Subcutaneous abdominal adipose tissue (tissue), 5 donors: ENCODE results near the gene LUZP1.

ENCODE experiments used
- H3K27ac ChIP-seq: one replicate; pipeline ENCODE4 v1.7.0; 2013; ENCODE audit warnings: low read depth, mild to moderate bottlenecking, inconsistent platforms, low read length, moderate library complexity
- H3K27me3 ChIP-seq, 5 donors: one replicate each; pipeline ENCODE4 v1.7.0; 2013; ENCODE audit warnings: low read length in 5 of 5, inconsistent platforms in 1 of 5; ENCODE audit not compliant: control insufficient read depth in 5 of 5, insufficient read depth in 4 of 5
- H3K36me3 ChIP-seq, 5 donors: one replicate each; pipeline ENCODE4 v1.7.0; 2013; ENCODE audit warnings: low read length in 5 of 5; ENCODE audit not compliant: control insufficient read depth in 5 of 5, insufficient read depth in 5 of 5
- H3K4me1 ChIP-seq, 5 donors: one replicate each; pipeline ENCODE4 v1.7.0; 2013; ENCODE audit warnings: low read length in 5 of 5, mild to moderate bottlenecking in 3 of 5, moderate library complexity in 1 of 5; ENCODE audit not compliant: control insufficient read depth in 5 of 5, insufficient read depth in 5 of 5
- H3K4me3 ChIP-seq, 5 donors: one replicate each; pipeline ENCODE4 v1.7.0; 2013; ENCODE audit warnings: low read length in 5 of 5, low read depth in 1 of 5
- H3K9ac ChIP-seq, 5 donors: one replicate each; pipeline ENCODE4 v1.7.0; 2013; ENCODE audit warnings: low read length in 5 of 5, mild to moderate bottlenecking in 4 of 5, moderate library complexity in 3 of 5
- H3K9me3 ChIP-seq, 5 donors: one replicate each; pipeline ENCODE4 v1.7.0; 2013; ENCODE audit warnings: low read length in 5 of 5; ENCODE audit not compliant: control insufficient read depth in 5 of 5
- donor health status: healthy.
- donor health status: healthy.
- donor health status: healthy.
- donor health status: healthy.
- donor health status: healthy.

The LUZP1 gene

DNA sequence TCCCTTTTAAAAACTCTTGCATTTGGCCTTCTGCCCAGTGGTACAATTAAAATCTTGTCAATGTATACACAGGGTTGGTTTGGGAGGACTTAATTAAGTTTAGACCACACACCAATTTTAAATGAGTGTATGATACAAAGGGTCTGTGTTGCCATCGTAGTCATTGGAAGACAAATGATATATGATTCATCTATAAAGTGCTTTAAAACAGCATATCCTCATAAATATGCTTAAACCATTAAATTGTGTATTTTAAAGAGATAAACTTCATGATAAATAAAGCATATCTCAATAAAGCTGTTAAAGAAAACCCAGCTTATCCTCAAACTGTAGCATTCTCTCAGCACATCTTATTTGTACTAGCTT, 69.5 kb downstream of the LUZP1 start:
- Histone ChIP-seq H3K9ac (peak overlapping the region in 1 of 5 donors; percentile 72), H3K4me1 (peaks cover 10 to 52% (median 49%) of the 10 kb centered on the region in 5 donors)

DNA sequence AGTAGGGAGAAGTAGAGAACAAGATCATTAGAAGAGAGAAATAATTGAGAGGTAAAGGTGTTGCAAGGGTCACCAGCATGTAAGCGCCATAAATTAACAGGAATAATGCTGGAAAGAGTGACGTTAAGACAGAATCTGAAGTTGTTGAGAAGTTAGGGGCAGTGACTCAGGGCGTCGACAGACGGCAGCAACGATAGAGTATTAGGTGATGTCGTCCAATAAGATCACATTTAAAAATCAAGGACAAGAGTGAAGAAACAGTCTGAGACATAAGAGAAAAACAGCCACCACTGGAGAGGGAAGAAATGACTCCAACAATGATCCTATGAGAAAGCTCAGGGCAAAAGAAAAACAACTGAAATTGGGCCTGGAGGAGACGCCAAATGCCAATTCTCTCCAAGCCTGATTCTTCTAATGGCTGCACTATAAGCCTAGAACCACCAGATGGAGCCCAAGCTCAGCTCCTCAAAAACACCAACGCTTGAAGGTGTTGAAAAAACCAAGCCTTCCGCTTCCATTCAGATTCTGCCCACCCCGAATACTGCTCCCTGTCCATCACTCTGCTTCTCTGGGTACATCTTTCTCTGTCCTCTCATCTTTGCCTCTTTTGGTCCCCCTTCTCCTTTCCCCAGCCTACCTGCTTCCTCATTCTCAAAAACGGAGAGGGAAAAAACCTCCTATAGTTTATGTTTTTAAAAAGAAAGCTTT, 70.0 kb downstream of the LUZP1 start:
- H3K27me3 ChIP-seq = no peaks in the 10 kb centered on the region
- H3K4me1 ChIP-seq = peaks cover 10 to 52% (median 49%) of the 10 kb centered on the region in 5 donors
- H3K9me3 ChIP-seq = no peaks in the 10 kb centered on the region
- H3K36me3 ChIP-seq = peaks cover under 1 to 9% (median 7%) of the 10 kb centered on the region in 5 donors
- H3K9ac ChIP-seq = peak overlapping the region in 3 of 5 donors; percentile 5 to 34 (median 32)
- peak overlapping the region; percentile 95 for H3K27ac ChIP-seq
- H3K4me3 ChIP-seq = no peak overlapping the region

More for the DNA sequence above, 69.5 kb downstream of the LUZP1 start:
- no peaks in the 10 kb centered on the region for H3K9me3 ChIP-seq
- no peak overlapping the region for H3K4me3 ChIP-seq
- peaks cover 0 to 3% (median 2%) of the 10 kb centered on the region in 5 donors for H3K36me3 ChIP-seq
- H3K27ac ChIP-seq = peak overlapping the region; percentile 95
- H3K27me3 ChIP-seq = no peaks in the 10 kb centered on the region

DNA sequence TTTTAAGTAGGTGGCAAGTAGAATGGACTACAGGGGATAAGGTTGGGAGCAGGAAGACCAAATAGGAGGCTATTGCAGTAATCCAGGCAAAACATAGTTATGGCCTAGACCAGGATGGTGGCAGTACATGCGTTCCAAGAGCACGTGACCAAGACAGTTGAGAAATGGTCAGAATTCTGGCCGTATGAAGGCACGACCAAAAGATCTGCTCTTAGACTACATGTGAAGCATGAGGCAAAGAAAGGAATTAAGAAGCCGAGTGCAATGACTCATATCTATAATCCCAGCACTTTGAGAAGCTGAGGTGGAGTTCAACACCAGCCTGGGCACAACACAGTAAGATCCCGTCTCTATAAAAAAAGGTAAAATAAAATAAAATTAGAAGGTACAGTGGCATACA, 71.3 kb downstream of the LUZP1 start:
- H3K27ac ChIP-seq = no peak overlapping the region
- peaks cover 10 to 48% (median 38%) of the 10 kb centered on the region in 5 donors for H3K4me1 ChIP-seq
- peaks cover 8 to 22% (median 19%) of the 10 kb centered on the region in 5 donors for H3K36me3 ChIP-seq
- H3K27me3 ChIP-seq = no peaks in the 10 kb centered on the region
- H3K4me3 ChIP-seq = no peak overlapping the region
- no peak overlapping the region for H3K9ac ChIP-seq
- H3K9me3 ChIP-seq = no peaks in the 10 kb centered on the region

DNA sequence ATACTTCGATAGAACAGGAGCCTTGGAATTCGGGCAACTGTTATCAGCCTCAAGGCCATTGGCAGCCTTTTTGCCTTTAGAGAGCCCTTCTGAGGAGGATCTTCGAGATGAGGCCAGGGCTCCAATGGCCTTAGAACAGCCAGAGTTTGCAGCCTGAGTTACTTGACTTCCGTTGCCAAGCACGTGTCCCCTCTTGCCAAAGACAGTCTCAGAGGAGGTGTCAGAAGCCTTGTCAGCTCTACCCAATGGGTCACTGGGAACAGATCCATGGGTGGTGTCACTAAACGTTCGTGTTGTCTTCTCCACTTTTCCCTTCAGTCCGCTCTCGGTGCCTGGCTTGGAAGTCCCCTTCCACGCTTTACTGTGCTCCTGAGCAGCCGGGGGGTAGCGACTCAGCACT, 76.2 kb downstream of the LUZP1 start:
- H3K36me3 ChIP-seq = peaks cover 9 to 62% (median 60%) of the 10 kb centered on the region in 5 donors
- peaks cover 0 to 10% (median 3%) of the 10 kb centered on the region in 5 donors for H3K4me1 ChIP-seq
- H3K9me3 ChIP-seq = no peaks in the 10 kb centered on the region
- no peaks in the 10 kb centered on the region for H3K27me3 ChIP-seq
- no peak overlapping the region for H3K4me3 ChIP-seq
- no peak overlapping the region for H3K27ac ChIP-seq
- H3K9ac ChIP-seq = no peak overlapping the region

DNA sequence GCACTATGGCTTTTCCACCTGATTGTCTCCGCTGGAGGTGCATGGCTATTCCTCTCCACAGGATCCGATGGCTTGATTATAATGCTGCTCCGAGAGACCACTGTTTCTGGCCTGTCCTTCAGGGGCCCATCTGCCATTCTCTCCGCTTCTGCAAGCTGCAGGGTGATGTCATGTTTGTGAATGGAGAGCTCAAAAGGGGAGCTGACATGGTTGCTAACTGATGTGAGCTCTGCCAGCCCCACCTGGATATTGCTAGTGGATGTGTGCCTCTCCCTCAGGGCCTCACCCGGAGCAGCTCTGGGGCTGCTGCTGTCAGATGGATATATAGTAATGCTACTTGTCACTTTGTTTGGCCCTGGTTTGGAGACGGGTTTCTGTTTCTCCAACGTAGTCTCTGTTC, 77.1 kb downstream of the LUZP1 start:
- H3K9ac ChIP-seq = no peak overlapping the region
- H3K9me3 ChIP-seq = no peaks in the 10 kb centered on the region
- H3K36me3 ChIP-seq = peaks cover 13 to 71% (median 69%) of the 10 kb centered on the region in 5 donors
- H3K27ac ChIP-seq = no peak overlapping the region
- H3K4me3 ChIP-seq = no peak overlapping the region
- peaks cover 0 to 10% (median 3%) of the 10 kb centered on the region in 5 donors for H3K4me1 ChIP-seq
- no peaks in the 10 kb centered on the region for H3K27me3 ChIP-seq

DNA sequence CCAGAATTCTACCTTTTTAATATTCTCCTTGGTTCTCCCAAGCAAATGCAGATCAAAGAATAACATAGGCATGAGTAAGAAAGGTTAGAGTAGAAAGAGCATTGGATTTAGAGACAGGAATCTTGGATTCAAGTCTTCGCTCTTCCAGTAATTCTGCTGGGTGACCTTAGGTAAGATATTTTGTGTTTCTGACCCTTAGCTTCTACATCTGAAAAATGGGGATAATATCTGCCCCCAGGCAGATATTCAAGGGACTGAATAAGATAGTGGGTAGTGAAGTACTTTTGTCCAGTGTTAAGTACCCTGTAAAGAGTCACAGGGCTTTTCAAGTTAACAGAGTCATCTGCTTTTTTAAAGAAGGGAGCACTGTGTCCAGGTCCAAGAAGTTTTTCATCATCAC, 78.6 kb downstream of the LUZP1 start:
- peaks cover 13 to 84% (median 80%) of the 10 kb centered on the region in 5 donors for H3K36me3 ChIP-seq
- H3K27me3 ChIP-seq = no peaks in the 10 kb centered on the region
- no peak overlapping the region for H3K4me3 ChIP-seq
- no peaks in the 10 kb centered on the region for H3K9me3 ChIP-seq
- no peak overlapping the region for H3K27ac ChIP-seq
- peaks cover 0 to 10% (median 3%) of the 10 kb centered on the region in 5 donors for H3K4me1 ChIP-seq
- no peak overlapping the region for H3K9ac ChIP-seq

DNA sequence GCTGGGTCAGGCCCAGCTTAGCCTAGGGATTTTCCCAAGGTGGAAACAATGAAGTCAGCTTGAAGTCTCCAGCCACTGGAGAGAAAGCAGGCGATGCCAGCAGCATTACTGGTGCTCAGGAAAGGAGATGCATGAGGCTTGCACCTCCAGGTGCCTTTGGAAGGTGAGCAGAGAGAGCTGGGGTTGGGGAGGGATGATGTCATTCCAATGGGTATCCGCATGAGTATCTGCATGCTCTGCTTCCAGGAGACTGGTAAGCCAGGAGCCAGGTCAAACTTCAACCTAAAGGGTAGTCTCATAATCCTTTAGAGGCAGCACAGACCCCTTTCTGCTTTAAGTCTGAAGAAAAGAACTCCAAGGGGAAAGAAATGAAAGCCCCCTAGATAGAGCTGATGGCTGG, 80.6 kb downstream of the LUZP1 start:
- no peak overlapping the region for H3K9ac ChIP-seq
- no peaks in the 10 kb centered on the region for H3K27me3 ChIP-seq
- H3K27ac ChIP-seq = no peak overlapping the region
- H3K4me3 ChIP-seq = no peak overlapping the region
- peaks cover 5 to 13% (median 9%) of the 10 kb centered on the region in 5 donors for H3K4me1 ChIP-seq
- H3K36me3 ChIP-seq = peaks cover 6 to 88% (median 82%) of the 10 kb centered on the region in 5 donors
- H3K9me3 ChIP-seq = no peaks in the 10 kb centered on the region

DNA sequence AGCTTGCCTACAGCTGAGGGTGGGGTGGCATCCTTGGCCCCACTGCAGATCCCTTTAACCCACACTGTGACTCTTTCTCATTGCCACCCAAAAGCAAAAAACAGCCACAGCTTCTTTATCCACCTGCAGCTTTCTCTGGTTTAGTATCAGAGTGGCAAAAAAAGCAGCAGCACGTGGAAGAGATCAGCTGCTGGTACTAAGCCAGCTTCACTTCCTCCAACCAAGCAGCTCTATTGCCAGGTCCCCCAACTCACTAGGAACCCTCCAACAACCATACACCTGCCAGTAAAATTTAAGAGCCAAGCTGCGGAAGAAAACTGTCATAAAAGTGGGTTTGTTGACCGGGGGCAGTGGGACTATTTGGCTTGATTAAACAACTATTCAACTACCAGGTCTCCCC, 83.0 kb downstream of the LUZP1 start:
- H3K27me3 ChIP-seq = no peaks in the 10 kb centered on the region
- H3K4me3 ChIP-seq = no peak overlapping the region
- no peak overlapping the region for H3K9ac ChIP-seq
- H3K36me3 ChIP-seq = peaks cover 14 to 86% (median 82%) of the 10 kb centered on the region in 5 donors
- H3K4me1 ChIP-seq = peaks cover 2 to 8% (median 7%) of the 10 kb centered on the region in 5 donors
- H3K27ac ChIP-seq = no peak overlapping the region
- no peaks in the 10 kb centered on the region for H3K9me3 ChIP-seq

DNA sequence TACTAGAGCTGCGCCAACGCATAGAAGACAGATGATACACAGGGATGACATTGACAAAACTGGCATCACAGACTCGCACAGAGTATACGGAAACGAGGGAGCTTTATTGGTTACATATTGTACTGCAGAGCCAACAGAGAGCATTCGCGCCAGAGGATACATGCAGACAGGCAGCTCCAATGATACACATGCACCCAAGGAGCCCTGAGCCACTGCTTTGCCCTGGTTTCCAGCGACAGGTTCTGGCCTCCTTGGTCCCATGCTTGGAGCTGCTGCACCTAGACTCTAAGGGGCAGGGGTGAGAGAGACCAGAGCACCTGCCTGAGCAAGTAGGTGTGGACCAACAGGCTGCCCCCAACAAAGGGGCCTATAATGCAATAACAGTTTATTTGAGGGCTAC, 83.8 kb downstream of the LUZP1 start:
- Histone ChIP-seq H3K36me3 (peaks cover 14 to 88% (median 85%) of the 10 kb centered on the region in 5 donors), H3K4me1 (peaks cover 2 to 8% (median 7%) of the 10 kb centered on the region in 5 donors), H3K27me3 (no peaks in the 10 kb centered on the region), H3K9me3 (no peaks in the 10 kb centered on the region), H3K9ac (no peak overlapping the region), H3K4me3 (no peak overlapping the region), H3K27ac (no peak overlapping the region)

DNA sequence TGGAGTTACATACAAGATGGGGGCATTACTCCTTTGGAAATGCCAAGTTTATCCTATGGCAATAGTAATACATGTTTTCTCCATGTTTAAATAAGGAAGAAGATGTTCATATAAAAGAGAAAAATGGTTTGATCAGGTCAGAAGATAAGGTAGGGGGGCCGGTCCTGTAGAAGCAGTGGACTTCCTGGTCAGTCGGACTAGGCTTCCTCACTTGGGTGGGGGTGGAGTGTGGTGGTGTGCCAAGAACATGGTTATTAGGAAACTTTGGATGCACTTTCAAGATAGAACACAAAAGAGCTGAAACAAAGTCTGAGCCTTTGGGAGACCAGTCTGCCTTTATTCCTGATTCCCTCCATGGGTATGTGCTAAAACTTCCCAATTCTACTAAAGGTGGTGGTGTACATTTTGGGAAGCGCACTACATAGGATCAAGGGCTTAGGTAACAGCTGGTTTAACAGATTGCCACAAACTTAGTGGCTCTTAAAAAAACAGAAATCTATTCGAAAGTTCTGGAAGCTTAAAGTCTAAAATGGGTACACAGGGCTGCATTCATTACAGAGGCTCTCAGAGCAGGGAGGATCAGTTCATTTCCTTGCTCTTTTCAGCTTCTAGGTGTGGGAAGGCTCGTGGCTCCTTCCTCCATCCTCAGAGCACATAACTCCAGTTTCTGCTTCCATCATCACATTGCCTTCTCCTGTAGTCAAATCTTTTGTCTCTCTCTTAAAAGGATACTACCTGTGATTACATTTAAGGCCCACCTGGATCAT, 84.8 kb downstream of the LUZP1 start:
- no peak overlapping the region for H3K9ac ChIP-seq
- peaks cover 14 to 93% (median 90%) of the 10 kb centered on the region in 5 donors for H3K36me3 ChIP-seq
- peaks cover 2 to 8% (median 7%) of the 10 kb centered on the region in 5 donors for H3K4me1 ChIP-seq
- no peak overlapping the region for H3K4me3 ChIP-seq
- H3K27me3 ChIP-seq = no peaks in the 10 kb centered on the region
- no peak overlapping the region for H3K27ac ChIP-seq
- H3K9me3 ChIP-seq = no peaks in the 10 kb centered on the region
